Activated CD4-positive, alpha-beta memory T cell treated with anti-CD3 and anti-CD28 coated beads for 36 hours (primary cell): ENCODE results near the gene OTOP1. TPM values are rescaled to one million over a fixed set of nuclear protein-coding genes. Genes with fewer than 3 reads are reported as not detected.
"Not testable (repeated sequence)": the region's sequence is repeated elsewhere in the genome, so short reads cannot be mapped to it uniquely, and the experiment has no call there.

Source experiments
- CTCF ChIA-PET: fragments of 350-600 bp; sonication (Branson Sonifier 250); formaldehyde crosslinking; loops from one replicate; lab custom pipeline; 2021; ENCODE audit warnings: antibody characterized with exemption, inconsistent platforms; lab: Charles Lee
- POLR2A ChIA-PET: fragments of 350-600 bp; sonication (Branson Sonifier 250); formaldehyde crosslinking; loops from one replicate; lab custom pipeline; 2021; ENCODE audit warnings: antibody characterized with exemption; lab: Charles Lee
- DNase-seq: peaks from one replicate; pipeline ENCODE4 v3.0.0-alpha.2; 2020
- H3K27ac Mint-ChIP-seq: one replicate; pipeline ENCODE4 v1.8.0; 2021; ENCODE audit warnings: mixed read lengths
- H3K27me3 Mint-ChIP-seq: one replicate; pipeline ENCODE4 v1.8.0; 2021; ENCODE audit warnings: mixed read lengths
- H3K36me3 Mint-ChIP-seq: one replicate; pipeline ENCODE4 v1.8.0; 2021; ENCODE audit warnings: mixed read lengths
- H3K4me1 Mint-ChIP-seq: one replicate; pipeline ENCODE4 v1.8.0; 2021; ENCODE audit warnings: low read depth, mixed read lengths
- H3K4me3 Mint-ChIP-seq: one replicate; pipeline ENCODE4 v1.8.0; 2021; ENCODE audit warnings: mild to moderate bottlenecking, mixed read lengths
- H3K9me3 Mint-ChIP-seq: one replicate; pipeline ENCODE4 v1.8.0; 2021; ENCODE audit warnings: mixed read lengths
- intact Hi-C: fragments of 100-400 bp; cut with micrococcal nuclease; formaldehyde crosslinking; loops from one replicate; pipeline ENCODE4 v1.15.1; 2023
- total RNA-seq, 2 experiments: library from RNA; stranded (reverse); gene quantifications; one replicate each; pipeline ENCODE4 v1.2.3, GENCODE V29; 2021

Gene OTOP1
- total RNA-seq, 2 experiments from 2014 or later, result not detected

- CTCF ChIA-PET, H3K4me3 Mint-ChIP-seq, POLR2A ChIA-PET, H3K36me3 Mint-ChIP-seq, H3K4me1 Mint-ChIP-seq, intact Hi-C loops, H3K9me3 Mint-ChIP-seq, H3K27ac Mint-ChIP-seq, DNase-seq: not testable (repeated sequence)
- peaks cover 29% of the 10 kb centered on the region for H3K27me3 Mint-ChIP-seq
Observed at GRCh38 chr4:4188557-4188956, 38.2 kb downstream of the OTOP1 start.

- Mint-ChIP-seq H3K36me3 (no peaks in the 10 kb centered on the region), H3K27ac (no peak overlapping the region), H3K4me3 (no peak overlapping the region), H3K4me1 (no peaks in the 10 kb centered on the region), H3K27me3 (peaks cover 28% of the 10 kb centered on the region), H3K9me3 (no peaks in the 10 kb centered on the region)
- intact Hi-C loops, result no loop called here
- CTCF ChIA-PET, result no interaction called here
- POLR2A ChIA-PET, result no interaction called here
- no peak for DNase-seq
Observed at GRCh38 chr4:4185528-4185927, 41.2 kb downstream of the OTOP1 start.

GRCh38 chr4:4182835-4183568 lies 43.7 kb downstream of the OTOP1 start:
- Mint-ChIP-seq H3K4me1 (no peaks in the 10 kb centered on the region), H3K27ac (no peak overlapping the region), H3K36me3 (no peaks in the 10 kb centered on the region), H3K27me3 (peaks cover 25% of the 10 kb centered on the region), H3K4me3 (no peak overlapping the region), H3K9me3 (no peaks in the 10 kb centered on the region)
- intact Hi-C loops, result no loop called here
- peak; percentile 49 for DNase-seq
- CTCF ChIA-PET, result interaction anchor here (0.6 to 1.1 kb wide), 10 partner anchors 9 to 199 kb away, joined by 3 to 7 read pairs (median 3); partner anchors contain the start of gene TMEM128
- POLR2A ChIA-PET, result no interaction called here

- no peak overlapping the region for H3K27ac Mint-ChIP-seq
- no peak overlapping the region for H3K4me3 Mint-ChIP-seq
- POLR2A ChIA-PET, result no interaction called here
- intact Hi-C loops, result no loop called here
- H3K9me3 Mint-ChIP-seq, result no peaks in the 10 kb centered on the region
- CTCF ChIA-PET, result interaction anchor here (2.0 kb wide), 1 partner anchor 12 kb away, joined by 7 read pairs; no protein-coding TSS in a partner anchor
- peaks cover 13% of the 10 kb centered on the region for H3K27me3 Mint-ChIP-seq
- no peaks in the 10 kb centered on the region for H3K36me3 Mint-ChIP-seq
- H3K4me1 Mint-ChIP-seq, result no peaks in the 10 kb centered on the region
- no peak for DNase-seq
Observed at GRCh38 chr4:4170596-4171150, 56.1 kb downstream of the OTOP1 start.

- H3K9me3 Mint-ChIP-seq, CTCF ChIA-PET, DNase-seq, H3K27ac Mint-ChIP-seq, H3K36me3 Mint-ChIP-seq, H3K4me3 Mint-ChIP-seq, H3K4me1 Mint-ChIP-seq, intact Hi-C loops, POLR2A ChIA-PET: not testable (repeated sequence)
- peaks cover 12% of the 10 kb centered on the region for H3K27me3 Mint-ChIP-seq
Observed at GRCh38 chr4:4167981-4168780, 58.5 kb downstream of the OTOP1 start.

- CTCF ChIA-PET, H3K9me3 Mint-ChIP-seq, intact Hi-C loops: not testable (repeated sequence)
Observed at GRCh38 chr4:4166986-4167385, 59.7 kb downstream of the OTOP1 start.

GRCh38 chr4:4165701-4166392 lies 60.9 kb downstream of the OTOP1 start:
- H3K27ac Mint-ChIP-seq, intact Hi-C loops, CTCF ChIA-PET, H3K27me3 Mint-ChIP-seq, H3K4me3 Mint-ChIP-seq, DNase-seq, H3K36me3 Mint-ChIP-seq, H3K4me1 Mint-ChIP-seq, H3K9me3 Mint-ChIP-seq, POLR2A ChIA-PET: not testable (repeated sequence)

More at GRCh38 chr4:4166986-4167385, 59.7 kb downstream of the OTOP1 start:
- DNase-seq, POLR2A ChIA-PET, H3K4me3 Mint-ChIP-seq, H3K27ac Mint-ChIP-seq, H3K36me3 Mint-ChIP-seq, H3K4me1 Mint-ChIP-seq: not testable (repeated sequence)
- peaks cover 12% of the 10 kb centered on the region for H3K27me3 Mint-ChIP-seq

- CTCF ChIA-PET, result not testable (repeated sequence)
Observed at GRCh38 chr4:4164532-4165173, 62.1 kb downstream of the OTOP1 start.

GRCh38 chr4:4162186-4162585 lies 64.5 kb downstream of the OTOP1 start:
- CTCF ChIA-PET, H3K9me3 Mint-ChIP-seq, POLR2A ChIA-PET, H3K4me1 Mint-ChIP-seq, H3K36me3 Mint-ChIP-seq, intact Hi-C loops, DNase-seq, H3K27ac Mint-ChIP-seq, H3K4me3 Mint-ChIP-seq: not testable (repeated sequence)
- H3K27me3 Mint-ChIP-seq, result peaks cover 11% of the 10 kb centered on the region

More at GRCh38 chr4:4164532-4165173, 62.1 kb downstream of the OTOP1 start:
- DNase-seq, POLR2A ChIA-PET, intact Hi-C loops, H3K4me1 Mint-ChIP-seq, H3K36me3 Mint-ChIP-seq, H3K27ac Mint-ChIP-seq, H3K4me3 Mint-ChIP-seq, H3K9me3 Mint-ChIP-seq: not testable (repeated sequence)
- peaks cover 11% of the 10 kb centered on the region for H3K27me3 Mint-ChIP-seq

- intact Hi-C loops, POLR2A ChIA-PET, CTCF ChIA-PET, H3K27ac Mint-ChIP-seq, H3K36me3 Mint-ChIP-seq, H3K4me3 Mint-ChIP-seq, H3K9me3 Mint-ChIP-seq, H3K4me1 Mint-ChIP-seq: not testable (repeated sequence)
- peaks cover 11% of the 10 kb centered on the region for H3K27me3 Mint-ChIP-seq
- peak; percentile 55 for DNase-seq
Observed at GRCh38 chr4:4160956-4161665, 65.6 kb downstream of the OTOP1 start.

GRCh38 chr4:4145622-4146021 lies 81.1 kb downstream of the OTOP1 start:
- POLR2A ChIA-PET, CTCF ChIA-PET, H3K9me3 Mint-ChIP-seq, H3K4me1 Mint-ChIP-seq, H3K4me3 Mint-ChIP-seq, H3K36me3 Mint-ChIP-seq, H3K27me3 Mint-ChIP-seq, H3K27ac Mint-ChIP-seq, intact Hi-C loops: not testable (repeated sequence)
- peak; percentile 63 for DNase-seq
